SU-DHL-6 (cell line): ENCODE data around the gene EML4.

ENCODE experiments used
- EZH2phosphoT487 ChIP-seq: fragments of 200-600 bp; sonication (generic), shearing (Covaris generic); conservative IDR thresholded peaks from 2 replicates; pipeline ENCODE4 v1.6.1; 2018; ENCODE audit warnings: mild to moderate bottlenecking, antibody characterized with exemption, low read length, moderate library complexity, mixed read lengths
- TF ChIP-seq, protein P1 (sequence below): fragments of 200-600 bp; sonication (generic); IDR thresholded peaks from one replicate; pipeline ENCODE4 v1.5.1; 2017; ENCODE audit warnings: antibody characterized with exemption, mild to moderate bottlenecking, low read length, moderate library complexity; ENCODE audit not compliant: insufficient read depth, poor library complexity, severe bottlenecking

DNA sequence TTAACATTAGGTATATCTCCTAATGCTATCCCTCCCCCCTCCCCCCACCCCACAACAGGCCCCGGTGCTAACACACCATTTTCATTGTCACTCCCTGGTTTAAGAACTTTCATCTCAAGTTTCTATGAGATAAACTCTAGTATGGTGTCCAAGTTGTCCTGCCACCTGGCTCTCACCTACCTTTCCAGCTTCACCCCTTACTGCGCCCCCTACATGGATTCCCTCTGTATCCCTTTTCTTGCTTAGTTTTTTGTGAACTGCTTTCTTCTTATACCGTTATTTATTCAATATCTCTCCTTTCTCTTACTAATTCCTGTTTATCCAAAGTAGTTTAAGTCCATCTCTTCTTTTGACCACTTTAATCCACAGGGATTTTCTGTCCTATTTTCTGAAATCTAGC is 15.2 kb downstream of the EML4 start:
- TF ChIP-seq, protein P1, sequence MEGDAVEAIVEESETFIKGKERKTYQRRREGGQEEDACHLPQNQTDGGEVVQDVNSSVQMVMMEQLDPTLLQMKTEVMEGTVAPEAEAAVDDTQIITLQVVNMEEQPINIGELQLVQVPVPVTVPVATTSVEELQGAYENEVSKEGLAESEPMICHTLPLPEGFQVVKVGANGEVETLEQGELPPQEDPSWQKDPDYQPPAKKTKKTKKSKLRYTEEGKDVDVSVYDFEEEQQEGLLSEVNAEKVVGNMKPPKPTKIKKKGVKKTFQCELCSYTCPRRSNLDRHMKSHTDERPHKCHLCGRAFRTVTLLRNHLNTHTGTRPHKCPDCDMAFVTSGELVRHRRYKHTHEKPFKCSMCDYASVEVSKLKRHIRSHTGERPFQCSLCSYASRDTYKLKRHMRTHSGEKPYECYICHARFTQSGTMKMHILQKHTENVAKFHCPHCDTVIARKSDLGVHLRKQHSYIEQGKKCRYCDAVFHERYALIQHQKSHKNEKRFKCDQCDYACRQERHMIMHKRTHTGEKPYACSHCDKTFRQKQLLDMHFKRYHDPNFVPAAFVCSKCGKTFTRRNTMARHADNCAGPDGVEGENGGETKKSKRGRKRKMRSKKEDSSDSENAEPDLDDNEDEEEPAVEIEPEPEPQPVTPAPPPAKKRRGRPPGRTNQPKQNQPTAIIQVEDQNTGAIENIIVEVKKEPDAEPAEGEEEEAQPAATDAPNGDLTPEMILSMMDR, result no peak
- TF ChIP-seq EZH2phosphoT487, result no peak
